Uterus (tissue), 2 donors: ENCODE measurements around the gene PRC1.

Source experiments
- CTCF ChIP-seq, 4 experiments: fragments of 200-600 bp in 2 of 4; fragments of 450-650 bp in 2 of 4; sonication (generic) in 2 of 4; IDR thresholded peaks; one replicate each; pipeline ENCODE4 v1.5.1; 2016 to 2019; ENCODE audit warnings: antibody characterized with exemption in 4 of 4, mild to moderate bottlenecking in 2 of 4, moderate library complexity in 1 of 4
- POLR2A ChIP-seq, 2 donors: fragments of 450-650 bp; IDR thresholded peaks; one replicate each; pipeline ENCODE4 v1.6.1; 2016; ENCODE audit warnings: antibody characterized with exemption in 2 of 2, mild to moderate bottlenecking in 1 of 2, moderate library complexity in 1 of 2

- TF ChIP-seq CTCF (IDR thresholded peaks at IDR 0.05) (no peak), POLR2A (IDR thresholded peaks at IDR 0.05) (no peak)
These were observed 6.7 kb downstream of the PRC1 start for GRCh38 chr15:90987561-90988141.
